PC-9 (cell line): Measurements from ENCODE around the gene DSCAML1.

Source experiments
- EZH2 ChIP-seq: fragments of 200-600 bp; sonication (generic); IDR thresholded peaks from 2 replicates; pipeline ENCODE4 v1.8.0; 2017; ENCODE audit warnings: antibody characterized with exemption, low read depth
- TF ChIP-seq, protein P1 (sequence below): fragments of 200-600 bp; sonication (generic); conservative IDR thresholded peaks from 2 replicates; pipeline ENCODE4 v1.6.1; 2017; ENCODE audit warnings: mixed run types, antibody characterized with exemption, mild to moderate bottlenecking, moderate library complexity

DNA sequence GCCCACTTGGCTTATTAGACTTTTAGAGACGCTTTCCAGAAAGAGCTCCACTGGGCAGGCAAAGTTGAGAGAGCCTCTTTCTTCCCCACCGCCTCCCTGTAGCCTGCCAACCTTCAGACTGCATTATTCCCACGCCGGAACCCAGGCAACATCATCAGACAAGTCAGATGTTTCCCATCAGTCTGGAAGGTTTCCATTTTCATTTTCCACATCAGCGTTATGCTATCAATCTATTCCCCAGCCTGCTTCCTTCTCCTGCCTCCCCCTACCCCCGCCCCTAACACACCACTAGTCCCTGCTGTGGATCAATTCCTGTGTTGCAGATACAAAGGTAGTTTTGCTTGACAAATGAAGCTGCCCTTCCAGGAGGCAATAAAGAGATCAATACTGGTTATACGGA lies 184.8 kb downstream of the DSCAML1 start:
- TF ChIP-seq, protein P1, sequence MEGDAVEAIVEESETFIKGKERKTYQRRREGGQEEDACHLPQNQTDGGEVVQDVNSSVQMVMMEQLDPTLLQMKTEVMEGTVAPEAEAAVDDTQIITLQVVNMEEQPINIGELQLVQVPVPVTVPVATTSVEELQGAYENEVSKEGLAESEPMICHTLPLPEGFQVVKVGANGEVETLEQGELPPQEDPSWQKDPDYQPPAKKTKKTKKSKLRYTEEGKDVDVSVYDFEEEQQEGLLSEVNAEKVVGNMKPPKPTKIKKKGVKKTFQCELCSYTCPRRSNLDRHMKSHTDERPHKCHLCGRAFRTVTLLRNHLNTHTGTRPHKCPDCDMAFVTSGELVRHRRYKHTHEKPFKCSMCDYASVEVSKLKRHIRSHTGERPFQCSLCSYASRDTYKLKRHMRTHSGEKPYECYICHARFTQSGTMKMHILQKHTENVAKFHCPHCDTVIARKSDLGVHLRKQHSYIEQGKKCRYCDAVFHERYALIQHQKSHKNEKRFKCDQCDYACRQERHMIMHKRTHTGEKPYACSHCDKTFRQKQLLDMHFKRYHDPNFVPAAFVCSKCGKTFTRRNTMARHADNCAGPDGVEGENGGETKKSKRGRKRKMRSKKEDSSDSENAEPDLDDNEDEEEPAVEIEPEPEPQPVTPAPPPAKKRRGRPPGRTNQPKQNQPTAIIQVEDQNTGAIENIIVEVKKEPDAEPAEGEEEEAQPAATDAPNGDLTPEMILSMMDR: no peak
- TF ChIP-seq EZH2: no peak
